GM12891 (cell line): ENCODE measurements around the gene CFAP97D2.

ENCODE experiments used
- POLR2A ChIP-seq: IDR thresholded peaks from 2 replicates; pipeline ENCODE4 v1.6.1; 2011; ENCODE audit warnings: low read depth, low read length, control low read depth
- POLR2AphosphoS5 ChIP-seq: IDR thresholded peaks from 2 replicates; pipeline ENCODE4 v1.6.1; 2011; ENCODE audit warnings: low read depth, low read length, control low read depth
- TAF1 ChIP-seq: IDR thresholded peaks from 2 replicates; pipeline ENCODE4 v1.6.1; 2011; ENCODE audit warnings: low read depth, low read length, control low read depth

GRCh38 chr13:114148521-114148855, 30.6 kb upstream of the CFAP97D2 start:
- TF ChIP-seq POLR2A (0 out of 2 replicates have a peak, but pooled peaks have one; percentile 24), POLR2AphosphoS5 (no peak), TAF1 (peak; percentile 25; the same call in 1 of the 2 replicates)
